Heart right ventricle (tissue), 16 donors: ENCODE data around the gene URB2. TPM values are rescaled to one million over a fixed set of nuclear protein-coding genes. Genes with fewer than 3 reads are reported as not detected.

Source experiments
- ATAC-seq, 8 donors: fragments of 200-7000 bp; cut with Tn5 transposase; one replicate each; pipeline ENCODE4 v1.9.1; 2020; ENCODE audit warnings: mild to moderate bottlenecking in 8 of 8, moderate library complexity in 8 of 8, moderate number of reproducible peaks in 1 of 8
- DNase-seq, 2 donors: peaks; one replicate each; pipeline ENCODE4 v3.0.0-alpha.2; 2020
- H3K27ac ChIP-seq, 10 donors: fragments of 200-600 bp; sonication (generic) in 2 of 10; one replicate each; pipeline versions ENCODE4 v1.5.0 to v1.8.0; 2020 to 2022; ENCODE audit warnings: mild to moderate bottlenecking in 3 of 10
- H3K27me3 ChIP-seq, 7 donors: fragments of 200-600 bp; one replicate each; pipeline ENCODE4 v1.8.0; 2021 to 2022; ENCODE audit warnings: mild to moderate bottlenecking in 2 of 7
- H3K36me3 ChIP-seq, 9 donors: fragments of 200-600 bp; sonication (generic) in 1 of 9; one replicate each; pipeline versions ENCODE4 v1.5.0 to v1.8.0; 2020 to 2022; ENCODE audit warnings: mild to moderate bottlenecking in 2 of 9
- H3K4me1 ChIP-seq, 9 donors: fragments of 200-600 bp; sonication (generic) in 1 of 9; one replicate each; pipeline versions ENCODE4 v1.5.0 to v1.8.0; 2020 to 2022; ENCODE audit warnings: mild to moderate bottlenecking in 4 of 9
- H3K4me3 ChIP-seq, 10 donors: fragments of 200-600 bp; sonication (generic) in 2 of 10; one replicate each; pipeline versions ENCODE4 v1.5.0 to v1.8.0; 2020 to 2022; ENCODE audit warnings: mild to moderate bottlenecking in 7 of 10, moderate library complexity in 2 of 10
- H3K9me3 ChIP-seq, 11 donors: fragments of 200-600 bp in 10 of 11; sonication (generic) in 2 of 11; one replicate each; pipeline versions ENCODE4 v1.5.0 to v1.8.0; 2013 to 2022; ENCODE audit warnings: mild to moderate bottlenecking in 2 of 11, control low read depth in 1 of 11, moderate library complexity in 1 of 11
- WGBS, 2 donors: extraction: QIAGEN DNeasy Blood & Tissue Kit; methylation state at CpG; one replicate each; pipeline ENCODE4 v1.1.7; 2013; ENCODE audit warnings: inconsistent platforms in 1 of 2; 5-methylcytosine and 5-hydroxymethylcytosine counted together
- intact Hi-C, 10 donors: fragments of 100-400 bp; cut with DNase I; formaldehyde crosslinking; loops; one replicate each; pipeline versions ENCODE4 v1.11.1 to v1.14.2; 2022
- polyA plus RNA-seq, 2 donors: library from polyadenylated mRNA; stranded (reverse); fragments of 200-250 nt; gene quantifications; one replicate each; pipeline ENCODE4 v1.2.3, GENCODE V29; 2013
- total RNA-seq, 10 donors: library from RNA; stranded (reverse); fragmentation: NEBNext Ultra II Directional in 3 of 10; extraction: Animal tissue kit (Norgen Biotek cat#: 25700) in 3 of 10; gene quantifications; one replicate each; pipeline versions ENCODE4 v1.2.1 to v1.2.4, GENCODE V29; 2021 to 2023
- TF ChIP-seq, protein P1 (sequence below), 9 donors: fragments of 200-600 bp; sonication (generic) in 2 of 9; IDR thresholded peaks; one replicate each; pipeline versions ENCODE4 v1.5.0 to v1.8.0; 2021 to 2022; ENCODE audit warnings: antibody characterized with exemption in 9 of 9, mild to moderate bottlenecking in 5 of 9, moderate library complexity in 1 of 9
- donor health status: Arrhythmogenic right ventricular cardiomyopathy.
- donor health status: ischemic (EF 13 %, LVEDD 7.1; RV severe dilation, severe dysfunction).
- donor health status: healthy with polysubstance abuse.
- donor health status: DM: no; HTN: yes; CAD: no.
- donor health status: DM: no; HTN: no; CAD: no.
- donor health status: ischemic (EF 25% LVEDD 6.9; RV normal size, moderate dysfunction).
- donor health status: ischemic (EF 25% LVEDD 5.7; RV mildly dilated, moderate dysfunction).
- donor health status: healthy.
- donor health status: DM: yes; HTN: yes; CAD: no.
- donor health status: Ischemic cardiomyopathy.
- donor health status: ischemic (EF 35%, LVEDD 5.7; RV mildly dilated, moderate dysfunction).
- donor health status: nonischemic (EF 11% LVEDD 7.7; RV severe dilation, severe dysfunction).
- donor health status: DM: yes; HTN: yes; CAD: no.
- donor health status: PGD.
- donor health status: ischemic (EF 29% LVEDD 5.4; RV normal size, mild dysfunction).
- donor health status: nonischemic (EF 23%, LVEDD 6.1; RV moderate dilation, normal function).

Gene URB2
- total and polyA plus RNA-seq, 12 donors, result 1.6 to 5.6 (median 4.2) TPM

DNA sequence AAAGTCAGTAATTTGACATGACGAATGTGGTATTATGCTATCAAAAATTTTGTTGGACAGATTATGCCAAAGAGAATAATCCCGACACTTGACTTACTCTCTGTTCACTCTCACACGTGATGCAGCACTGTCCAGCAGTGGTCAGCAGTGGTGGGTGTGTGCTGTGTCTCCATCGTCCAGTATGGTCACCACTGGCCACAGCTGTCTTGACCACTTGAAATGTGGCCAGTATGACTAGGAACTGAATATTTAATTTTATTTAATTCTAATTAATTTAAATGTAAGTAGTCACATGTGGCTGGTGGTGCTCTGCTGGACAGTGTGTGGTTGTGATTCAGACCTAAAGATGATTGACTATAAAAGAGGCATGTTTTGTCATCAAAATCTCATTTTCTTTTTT, 24.0 kb downstream of the URB2 start:
- Histone ChIP-seq H3K9me3 (no peaks in the 10 kb centered on the region), H3K4me1 (no peaks in the 10 kb centered on the region), H3K27ac (no peak overlapping the region), H3K4me3 (no peak overlapping the region), H3K27me3 (no peaks in the 10 kb centered on the region), H3K36me3 (peaks cover 0 to 100% (median 48%) of the 10 kb centered on the region in 9 donors)
- 89 to 94% methylated on average over 4 of the region's 4 CpGs for WGBS, 2 donors
- intact Hi-C loops, result no loop called here
- no peak for ATAC-seq
- DNase-seq, result no peak
- TF ChIP-seq, protein P1, sequence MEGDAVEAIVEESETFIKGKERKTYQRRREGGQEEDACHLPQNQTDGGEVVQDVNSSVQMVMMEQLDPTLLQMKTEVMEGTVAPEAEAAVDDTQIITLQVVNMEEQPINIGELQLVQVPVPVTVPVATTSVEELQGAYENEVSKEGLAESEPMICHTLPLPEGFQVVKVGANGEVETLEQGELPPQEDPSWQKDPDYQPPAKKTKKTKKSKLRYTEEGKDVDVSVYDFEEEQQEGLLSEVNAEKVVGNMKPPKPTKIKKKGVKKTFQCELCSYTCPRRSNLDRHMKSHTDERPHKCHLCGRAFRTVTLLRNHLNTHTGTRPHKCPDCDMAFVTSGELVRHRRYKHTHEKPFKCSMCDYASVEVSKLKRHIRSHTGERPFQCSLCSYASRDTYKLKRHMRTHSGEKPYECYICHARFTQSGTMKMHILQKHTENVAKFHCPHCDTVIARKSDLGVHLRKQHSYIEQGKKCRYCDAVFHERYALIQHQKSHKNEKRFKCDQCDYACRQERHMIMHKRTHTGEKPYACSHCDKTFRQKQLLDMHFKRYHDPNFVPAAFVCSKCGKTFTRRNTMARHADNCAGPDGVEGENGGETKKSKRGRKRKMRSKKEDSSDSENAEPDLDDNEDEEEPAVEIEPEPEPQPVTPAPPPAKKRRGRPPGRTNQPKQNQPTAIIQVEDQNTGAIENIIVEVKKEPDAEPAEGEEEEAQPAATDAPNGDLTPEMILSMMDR (IDR thresholded peaks at IDR 0.05), result no peak

DNA sequence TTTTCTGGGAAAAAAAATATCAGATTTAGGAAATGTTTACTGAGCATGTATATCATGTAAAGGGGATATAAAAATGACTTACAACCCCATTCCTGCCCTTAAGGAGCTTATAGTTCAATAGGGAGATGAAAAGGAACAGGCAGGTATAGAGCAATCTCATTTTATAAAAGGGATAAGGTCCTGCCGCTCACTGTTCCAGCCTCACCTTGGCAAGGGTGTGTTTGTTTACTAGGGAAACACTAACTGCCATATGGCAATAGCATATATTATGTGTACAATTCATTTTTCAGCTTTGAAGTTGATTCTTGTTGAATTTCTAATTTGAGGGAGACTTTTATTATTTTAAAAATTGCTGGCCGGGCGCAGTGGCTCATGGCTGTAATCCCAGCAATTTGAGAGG, 25.5 kb downstream of the URB2 start:
- H3K36me3 ChIP-seq, result peaks cover 0 to 100% (median 48%) of the 10 kb centered on the region in 9 donors
- 97 to 99% methylated on average over 3 of the region's 3 CpGs for WGBS, 2 donors
- DNase-seq (no peak), ATAC-seq (no peak)
- intact Hi-C loops, result no loop called here
- TF ChIP-seq, protein P1 (IDR thresholded peaks at IDR 0.05), result no peak
- H3K4me3 ChIP-seq, result no peak overlapping the region
- no peaks in the 10 kb centered on the region for H3K4me1 ChIP-seq
- H3K27me3 ChIP-seq, result no peaks in the 10 kb centered on the region
- H3K9me3 ChIP-seq, result no peaks in the 10 kb centered on the region
- H3K27ac ChIP-seq, result no peak overlapping the region

DNA sequence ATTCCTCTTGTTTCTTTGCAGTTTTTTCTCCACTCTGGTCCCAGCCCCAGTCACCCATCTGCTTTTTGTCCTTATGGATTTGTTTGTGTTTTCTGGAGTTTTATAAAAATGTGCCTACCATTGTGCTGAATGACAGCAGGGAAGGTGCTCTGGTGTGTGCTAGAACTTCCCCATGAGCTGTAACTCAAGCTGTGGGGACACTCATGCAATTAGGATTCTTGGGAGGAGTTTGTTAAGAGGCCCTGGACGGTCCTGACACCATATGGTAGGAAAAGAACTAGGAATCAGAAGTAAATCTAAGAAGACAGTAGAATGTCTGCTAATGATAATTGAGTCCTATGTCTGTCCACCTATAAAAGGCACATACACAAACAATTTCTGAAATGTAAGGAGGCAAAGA, 27.4 kb downstream of the URB2 start:
- intact Hi-C loops, result no loop called here
- Histone ChIP-seq H3K4me3 (no peak overlapping the region), H3K9me3 (no peaks in the 10 kb centered on the region), H3K27ac (no peak overlapping the region), H3K27me3 (no peaks in the 10 kb centered on the region), H3K36me3 (peaks cover 0 to 100% (median 37%) of the 10 kb centered on the region in 9 donors), H3K4me1 (no peaks in the 10 kb centered on the region)
- WGBS, 2 donors, result 74 to 75% methylated on average over 1 of the region's 1 CpG
- DNase-seq, result no peak
- no peak for ATAC-seq
- TF ChIP-seq, protein P1 (IDR thresholded peaks at IDR 0.05), result no peak

DNA sequence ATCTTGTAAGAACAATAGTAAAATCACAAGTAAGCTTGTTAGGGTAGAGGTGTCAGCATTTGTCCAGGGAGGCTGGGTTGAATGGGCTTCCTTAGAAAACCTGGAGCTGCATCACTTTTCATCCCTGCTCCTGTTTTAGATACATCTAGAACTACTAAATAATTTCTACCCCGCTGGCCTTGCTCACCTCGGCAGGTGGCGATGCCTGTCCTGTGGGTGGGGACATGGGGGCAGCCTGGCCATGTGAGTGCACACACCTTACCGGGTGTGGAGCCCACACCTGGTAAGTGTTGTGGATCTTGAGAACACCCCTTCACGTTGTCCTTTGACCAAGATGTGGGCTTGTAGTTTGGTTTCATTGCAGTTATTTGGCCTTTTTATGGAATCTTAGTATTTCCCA, 29.7 kb downstream of the URB2 start:
- WGBS, 2 donors, result 92 to 94% methylated on average over 5 of the region's 5 CpGs
- intact Hi-C loops, result loop anchor here in 1 of 10 donors (5.0 kb wide), 1 partner anchor 822 kb away; no protein-coding TSS in a partner anchor
- TF ChIP-seq, protein P1 (IDR thresholded peaks at IDR 0.05), result no peak
- Histone ChIP-seq H3K4me3 (no peak overlapping the region), H3K36me3 (peaks cover 0 to 97% (median 32%) of the 10 kb centered on the region in 9 donors), H3K27me3 (no peaks in the 10 kb centered on the region), H3K4me1 (no peaks in the 10 kb centered on the region), H3K27ac (no peak overlapping the region), H3K9me3 (no peaks in the 10 kb centered on the region)
- no peak for DNase-seq
- ATAC-seq, result no peak
